ENCODE measurements around the gene EFHC1.

DNA sequence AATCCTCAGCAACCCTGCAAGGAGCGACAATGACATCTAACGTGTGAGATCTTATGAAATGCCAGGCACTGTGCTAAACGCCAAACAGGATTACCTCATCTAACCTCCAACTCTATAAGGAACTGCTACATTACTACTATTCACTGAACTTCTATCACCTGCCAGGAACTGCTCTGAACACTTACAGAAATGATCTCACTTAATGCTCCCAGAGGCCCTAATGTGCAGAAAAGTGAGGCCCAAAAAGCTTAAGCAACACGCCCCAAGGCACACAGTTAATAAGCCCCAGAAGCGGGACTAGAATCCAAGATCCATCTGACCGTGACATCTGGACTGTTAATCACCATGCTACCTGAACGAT is 128.2 kb downstream of the EFHC1 start:
- TF ChIP-seq TCF4 (CRISPR knock-in tag; IDR thresholded peaks at IDR 0.05; ENCODE audit: borderline replicate concordance), result no peak
- no peak for TF ChIP-seq BACH2 (CRISPR knock-in tag; IDR thresholded peaks at IDR 0.05; ENCODE audit: borderline replicate concordance)
- no peak for TF ChIP-seq RARB (CRISPR knock-in tag; IDR thresholded peaks at IDR 0.05)
- no peak for TF ChIP-seq ZC3H10 (CRISPR knock-in tag; IDR thresholded peaks at IDR 0.05)
- TF ChIP-seq ISL1 (CRISPR knock-in tag; IDR thresholded peaks at IDR 0.05), result no peak
- TF ChIP-seq, protein P1, sequence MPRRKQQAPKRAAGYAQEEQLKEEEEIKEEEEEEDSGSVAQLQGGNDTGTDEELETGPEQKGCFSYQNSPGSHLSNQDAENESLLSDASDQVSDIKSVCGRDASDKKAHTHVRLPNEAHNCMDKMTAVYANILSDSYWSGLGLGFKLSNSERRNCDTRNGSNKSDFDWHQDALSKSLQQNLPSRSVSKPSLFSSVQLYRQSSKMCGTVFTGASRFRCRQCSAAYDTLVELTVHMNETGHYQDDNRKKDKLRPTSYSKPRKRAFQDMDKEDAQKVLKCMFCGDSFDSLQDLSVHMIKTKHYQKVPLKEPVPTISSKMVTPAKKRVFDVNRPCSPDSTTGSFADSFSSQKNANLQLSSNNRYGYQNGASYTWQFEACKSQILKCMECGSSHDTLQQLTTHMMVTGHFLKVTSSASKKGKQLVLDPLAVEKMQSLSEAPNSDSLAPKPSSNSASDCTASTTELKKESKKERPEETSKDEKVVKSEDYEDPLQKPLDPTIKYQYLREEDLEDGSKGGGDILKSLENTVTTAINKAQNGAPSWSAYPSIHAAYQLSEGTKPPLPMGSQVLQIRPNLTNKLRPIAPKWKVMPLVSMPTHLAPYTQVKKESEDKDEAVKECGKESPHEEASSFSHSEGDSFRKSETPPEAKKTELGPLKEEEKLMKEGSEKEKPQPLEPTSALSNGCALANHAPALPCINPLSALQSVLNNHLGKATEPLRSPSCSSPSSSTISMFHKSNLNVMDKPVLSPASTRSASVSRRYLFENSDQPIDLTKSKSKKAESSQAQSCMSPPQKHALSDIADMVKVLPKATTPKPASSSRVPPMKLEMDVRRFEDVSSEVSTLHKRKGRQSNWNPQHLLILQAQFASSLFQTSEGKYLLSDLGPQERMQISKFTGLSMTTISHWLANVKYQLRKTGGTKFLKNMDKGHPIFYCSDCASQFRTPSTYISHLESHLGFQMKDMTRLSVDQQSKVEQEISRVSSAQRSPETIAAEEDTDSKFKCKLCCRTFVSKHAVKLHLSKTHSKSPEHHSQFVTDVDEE (CRISPR knock-in tag; IDR thresholded peaks at IDR 0.05), result no peak
- TF ChIP-seq ARNTL (CRISPR knock-in tag; IDR thresholded peaks at IDR 0.05; ENCODE audit: borderline replicate concordance, low read depth), result no peak
